Measurements from ENCODE around the gene FLYWCH2.
A peak's percentile ranks its signal among the peaks of the same experiment; 100 is the strongest.
"Not testable (repeated sequence)": the region's sequence is repeated elsewhere in the genome, so short reads cannot be mapped to it uniquely, and the experiment has no call there.

Gene FLYWCH2

DNA sequence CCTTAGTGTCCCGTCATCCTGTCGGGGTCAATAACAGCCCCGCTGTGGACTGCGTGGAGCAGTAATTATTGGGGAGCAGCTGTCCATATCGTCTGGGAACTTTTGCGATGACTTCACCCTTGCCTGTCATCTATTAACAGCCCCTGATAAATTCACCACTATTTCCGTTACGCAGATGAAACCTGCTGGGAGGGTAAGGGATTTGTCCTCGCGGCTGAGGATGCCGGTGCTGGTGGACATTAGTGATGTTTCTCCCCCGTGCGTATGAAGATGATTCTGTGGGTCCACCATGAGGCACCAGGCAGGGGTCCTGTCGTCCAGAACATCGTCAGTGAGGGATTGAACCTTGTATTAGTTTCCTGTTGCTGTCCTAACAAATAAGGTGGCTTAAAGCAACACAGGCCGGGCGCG, 1.0 kb downstream of the FLYWCH2 start:
- DNase-seq = no peak

GRCh38 chr16:2894231-2894630, 11.2 kb downstream of the FLYWCH2 start:
- DNase-seq = no peak

- DNase-seq = no peak
Measured at GRCh38 chr16:2895813-2896212, 12.8 kb downstream of the FLYWCH2 start.

GRCh38 chr16:2896480-2897010, 13.5 kb downstream of the FLYWCH2 start:
- DNase-seq = no peak

DNA sequence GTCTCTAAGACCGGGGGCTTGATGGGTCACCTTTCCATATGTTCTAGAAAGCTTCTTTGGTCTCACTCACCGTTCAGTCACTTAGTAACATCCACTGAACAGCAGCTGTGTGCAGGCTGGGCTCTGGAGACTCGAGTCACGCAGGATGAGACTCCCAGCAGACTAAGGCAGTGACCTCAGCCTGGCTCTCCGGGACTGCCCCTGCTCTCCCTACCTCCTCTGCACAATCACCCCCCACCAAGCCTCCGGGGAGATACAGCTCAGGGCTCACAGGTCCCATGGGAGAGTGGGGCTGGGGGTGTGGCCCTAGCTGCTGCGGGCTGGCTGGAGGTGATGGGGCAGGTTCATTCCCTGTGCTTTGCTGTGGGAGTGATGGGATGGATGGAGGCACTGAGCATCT, 14.1 kb downstream of the FLYWCH2 start:
- DNase-seq = no peak

DNA sequence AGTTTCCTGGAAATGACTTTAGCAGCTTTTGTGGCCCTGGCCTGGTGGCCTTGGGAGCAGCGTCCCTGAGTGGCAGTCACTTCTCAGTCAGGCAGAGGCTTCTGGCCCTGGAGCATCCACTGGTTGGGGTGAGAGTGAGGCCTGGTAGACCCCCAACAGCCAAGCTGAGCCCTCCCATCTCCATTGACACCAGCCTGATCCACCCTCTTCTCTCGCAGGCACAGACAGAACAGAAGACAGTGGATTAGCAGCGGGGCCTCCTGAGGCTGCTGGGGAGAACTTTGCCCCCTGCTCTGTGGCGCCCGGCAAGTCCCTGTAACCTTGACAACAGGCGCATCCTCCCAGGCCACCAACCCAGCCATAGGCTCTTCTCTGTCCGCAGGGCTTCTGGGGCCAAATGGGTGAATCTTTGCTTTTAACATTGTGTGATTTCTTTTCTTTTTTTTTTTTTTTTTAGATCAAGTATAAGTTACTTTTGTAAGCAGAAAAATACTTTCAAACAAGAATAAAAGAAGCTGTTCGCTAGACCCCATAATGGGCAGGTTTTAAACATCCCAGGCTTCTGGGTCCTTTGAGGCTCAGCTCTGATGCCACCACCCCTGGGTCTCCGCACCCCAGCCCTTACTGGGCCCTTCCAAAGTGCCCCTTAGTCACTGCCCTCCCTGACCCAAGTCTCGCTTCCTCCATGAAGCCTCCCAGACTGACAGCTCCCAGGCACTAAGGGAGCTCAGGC, 16.0 kb downstream of the FLYWCH2 start:
- no peak for DNase-seq

DNA sequence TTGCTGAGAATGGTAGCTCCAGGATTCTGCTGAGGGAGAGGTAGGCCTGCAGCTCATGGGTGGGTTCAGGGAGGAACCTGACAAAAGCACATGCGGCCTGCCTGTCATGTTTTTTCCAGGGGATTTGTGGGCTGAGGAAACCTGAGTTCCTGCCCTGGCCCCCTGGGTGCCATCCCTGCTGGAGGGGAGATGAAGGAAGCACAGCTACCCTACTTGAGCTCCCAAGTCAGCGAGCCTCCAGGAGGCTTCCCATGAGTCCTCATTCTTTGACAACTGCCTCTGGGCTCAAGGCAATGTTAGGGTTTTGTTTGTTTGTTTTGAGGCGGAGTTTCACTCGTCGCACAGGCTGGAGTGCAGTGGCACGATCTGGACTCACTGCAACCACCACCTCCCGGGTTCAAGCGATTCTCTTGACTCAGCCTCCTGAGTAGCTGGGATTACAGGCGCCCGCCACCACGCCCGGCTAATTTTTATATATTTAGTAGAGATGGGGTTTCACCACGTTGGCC, 16.6 kb downstream of the FLYWCH2 start:
- no peak for DNase-seq

DNA sequence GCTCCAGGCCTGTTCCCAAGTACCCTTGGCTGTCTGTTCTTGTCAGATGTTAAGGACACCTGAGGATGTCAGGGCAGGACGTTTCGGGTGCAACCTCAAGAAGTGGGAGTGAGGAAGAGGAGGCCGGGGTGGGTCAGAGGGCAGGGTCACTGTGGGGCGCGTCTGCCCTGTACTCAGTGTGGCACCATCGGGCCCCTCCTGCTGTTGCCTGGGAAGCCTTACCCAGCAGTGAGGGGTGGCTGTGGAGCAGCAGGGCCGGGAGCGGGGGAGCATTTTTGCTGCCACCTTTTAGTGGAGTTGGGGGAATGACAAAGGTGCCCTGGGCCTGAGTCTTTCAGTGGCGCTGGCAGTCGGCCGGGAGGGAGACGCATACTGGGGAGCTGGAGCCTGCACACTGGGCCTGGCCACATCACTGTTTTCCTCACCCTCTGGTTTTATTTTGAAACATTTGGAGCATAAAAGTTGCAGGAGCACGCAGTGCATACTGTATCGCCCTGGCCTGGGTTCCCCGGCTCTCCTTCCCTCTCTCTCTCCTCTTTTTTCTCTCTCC, 17.6 kb downstream of the FLYWCH2 start:
- DNase-seq = no peak

GRCh38 chr16:2902337-2903130, 19.5 kb downstream of the FLYWCH2 start:
- no peak for DNase-seq

DNA sequence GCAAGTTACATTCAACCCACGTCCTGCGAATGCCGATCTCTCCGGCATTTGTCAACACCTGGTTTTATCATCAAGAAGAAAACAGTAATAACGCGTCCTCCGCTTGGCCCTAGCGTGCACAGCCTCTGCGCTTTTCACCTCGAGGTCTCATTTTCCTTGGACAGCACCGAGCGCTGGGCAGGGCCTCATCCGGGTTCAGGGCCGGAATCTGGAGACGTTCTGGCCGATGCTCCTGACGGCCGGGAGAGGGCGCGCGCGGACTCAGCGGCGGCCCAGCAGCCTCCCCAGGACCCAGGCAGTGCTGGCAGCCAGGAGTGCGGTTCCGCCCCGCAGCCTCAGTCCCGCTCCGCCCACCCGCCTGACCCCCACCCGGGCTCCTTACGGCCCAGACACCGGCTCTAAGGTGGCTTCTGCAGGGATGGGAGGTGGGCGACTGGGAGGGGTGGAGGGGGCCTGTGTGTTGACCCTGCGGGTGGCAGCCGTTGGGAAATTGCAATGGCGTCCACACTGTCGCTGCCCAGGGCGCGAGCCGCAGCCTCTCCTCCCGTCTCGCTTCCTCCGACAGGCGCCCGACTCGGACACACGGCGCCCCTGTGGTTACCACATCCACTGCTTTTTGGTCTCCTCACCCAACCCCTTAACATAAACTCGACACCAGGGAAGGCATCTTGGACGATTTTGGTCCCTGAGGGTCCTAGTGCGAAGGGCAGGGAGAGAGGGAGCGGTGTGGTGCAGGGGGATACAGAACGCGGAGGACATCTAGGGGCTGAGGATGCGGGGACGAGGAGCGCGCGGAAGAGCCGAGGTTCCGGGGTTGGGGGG, 21.3 kb downstream of the FLYWCH2 start:
- peak; percentile 20 for DNase-seq

GRCh38 chr16:2904922-2905240, 21.9 kb downstream of the FLYWCH2 start:
- DNase-seq = no peak

GRCh38 chr16:2905241-2905987, 22.4 kb downstream of the FLYWCH2 start:
- DNase-seq = peak; percentile 94

- DNase-seq = no peak
Measured at GRCh38 chr16:2905988-2906387, 23.0 kb downstream of the FLYWCH2 start.

DNA sequence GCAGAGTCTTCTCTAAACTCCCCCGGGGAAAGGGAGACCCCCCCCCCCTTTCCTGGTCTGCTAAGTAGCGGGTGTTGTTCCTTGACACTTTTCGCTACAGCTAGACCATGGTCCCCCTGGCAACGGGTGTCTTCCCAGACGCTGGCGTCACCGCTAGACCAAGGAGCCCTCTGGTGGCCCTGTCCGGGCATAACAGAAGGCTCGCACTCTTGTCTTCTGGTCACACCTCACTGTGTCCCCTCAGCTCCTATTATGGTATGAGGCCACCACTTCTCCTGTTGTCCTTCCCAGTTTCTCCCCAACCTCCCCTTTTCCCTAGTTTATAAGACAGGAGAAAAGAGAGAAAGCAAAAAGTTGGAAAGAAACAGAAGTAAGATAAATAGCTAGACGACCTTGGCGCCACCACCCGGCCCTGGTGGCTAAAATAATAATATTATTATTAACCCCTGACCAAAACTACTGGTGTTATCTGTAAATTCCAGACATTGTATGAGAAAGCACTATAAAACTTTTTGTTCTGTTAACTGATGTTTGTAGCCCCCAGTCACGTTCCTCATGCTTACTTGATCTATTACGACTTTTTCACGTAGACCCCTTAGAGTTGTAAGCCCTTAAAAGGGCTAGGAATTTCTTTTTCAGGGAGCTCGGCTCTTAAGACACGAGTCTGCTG, 24.2 kb downstream of the FLYWCH2 start:
- not testable (repeated sequence) for DNase-seq

GRCh38 chr16:2910441-2910969, 27.5 kb downstream of the FLYWCH2 start:
- DNase-seq = no peak

DNA sequence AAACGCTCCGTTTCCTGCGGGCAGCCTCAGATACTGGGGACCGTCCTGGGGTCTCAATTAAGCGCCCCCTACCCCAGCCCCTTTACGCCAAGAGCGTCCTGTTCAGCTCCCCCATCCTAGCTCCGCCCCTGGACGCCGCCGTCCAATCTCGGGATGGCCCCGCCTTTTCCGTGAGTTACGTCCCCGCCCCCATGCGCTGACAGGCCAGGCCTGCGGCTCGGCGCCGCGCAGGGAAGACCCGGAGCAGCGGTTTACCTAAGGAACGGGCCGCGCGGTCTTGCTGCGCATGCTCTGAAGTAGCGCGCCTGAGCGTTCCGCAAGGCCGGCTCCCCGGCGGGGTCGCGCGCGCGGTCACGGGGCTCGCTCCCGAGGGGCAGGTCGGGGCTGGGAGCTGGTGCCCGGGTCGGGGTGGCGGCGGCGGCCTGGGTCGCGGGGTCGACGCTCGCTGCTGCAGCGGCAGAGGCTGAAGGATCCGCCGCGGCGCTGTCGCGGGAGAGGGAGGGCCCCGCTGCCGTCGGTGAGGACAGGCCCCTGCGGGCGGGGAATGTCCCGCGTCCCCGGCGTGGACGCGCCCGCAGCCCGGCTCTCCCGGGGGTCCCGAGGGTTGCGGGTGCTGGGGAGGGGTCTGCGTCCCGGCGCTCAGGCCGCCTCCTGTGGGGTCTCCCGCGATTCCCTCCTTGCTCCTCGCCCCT, 28.8 kb downstream of the FLYWCH2 start, which contains the start of gene FLYWCH1:
Gene FLYWCH1, plus strand, starts transcription at position 294 of the 692 bp plus-strand sequence. CDS start 17,755 bp downstream, outside the sequence.
- peak; percentile 80 for DNase-seq

GRCh38 chr16:2912330-2913199, 29.6 kb downstream of the FLYWCH2 start:
- no peak for DNase-seq

DNA sequence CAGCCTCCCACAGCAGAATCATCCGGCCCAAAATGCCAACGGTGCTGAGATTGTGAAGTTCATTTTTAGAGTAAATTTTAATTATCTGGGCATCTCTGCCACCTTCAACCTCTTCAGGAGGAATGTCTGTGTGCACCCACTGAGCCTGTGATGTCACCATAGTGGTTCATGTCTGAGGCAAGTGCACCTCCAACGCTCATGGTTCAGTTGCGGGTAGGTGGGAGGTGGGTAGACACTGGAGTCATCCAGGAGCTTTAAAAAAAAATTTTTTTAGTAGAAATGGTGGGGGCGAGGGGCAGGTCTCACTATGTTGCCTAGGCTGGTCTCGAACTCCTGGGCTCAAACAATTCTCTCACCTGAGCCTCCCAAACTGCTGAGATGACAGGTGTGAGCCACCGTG, 30.6 kb downstream of the FLYWCH2 start:
- no peak for DNase-seq

- DNase-seq = no peak
Measured at GRCh38 chr16:2914233-2914632, 31.2 kb downstream of the FLYWCH2 start.

Measured in NCI-H524 treated with DMSO at 0.1 percent for 48 hours (cell line).